ENCODE results near the gene KCTD21. TPM values are rescaled to one million over a fixed set of nuclear protein-coding genes. Genes with fewer than 3 reads are reported as not detected.

KCTD21 gene
- total and polyA plus RNA-seq, 2 donors (not counting 1 experiment from before 2014, with no cell fraction given) = 4.3 to 8.0 TPM

DNA sequence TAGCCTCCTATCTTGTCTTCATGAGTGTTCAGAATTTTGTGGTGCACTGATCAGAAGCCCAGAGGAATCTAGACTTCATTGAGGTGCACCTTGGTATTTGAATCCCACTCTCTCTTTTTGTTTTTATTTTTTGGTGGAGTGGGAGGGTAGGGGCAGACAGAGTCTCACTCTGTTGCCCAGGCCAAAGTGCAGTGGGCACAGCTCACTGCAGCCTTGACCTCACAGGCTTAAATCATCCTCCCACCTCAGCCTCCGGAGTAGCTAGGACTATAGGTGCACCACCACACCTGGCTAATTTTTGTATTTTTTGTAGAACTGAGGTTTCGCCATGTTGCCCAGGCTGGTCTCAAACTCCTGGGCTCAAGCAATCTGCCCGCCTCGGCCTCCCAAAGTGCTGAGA, 38.1 kb downstream of the KCTD21 start:
- TF ChIP-seq CTCF (IDR thresholded peaks at IDR 0.05) (no peak), EZH2 (IDR thresholded peaks at IDR 0.05; ENCODE audit: borderline replicate concordance, insufficient read depth, low read depth, low read length, poor library complexity, severe bottlenecking) (no peak)
- Mint-ChIP-seq H3K4me1 (peaks cover 2% of the 10 kb centered on the region), H3K4me3 (no peak overlapping the region), H3K9me3 (ENCODE audit: insufficient read depth) (no peaks in the 10 kb centered on the region), H3K27ac (no peak overlapping the region), H3K27me3 (no peaks in the 10 kb centered on the region)
- intact Hi-C loops (cut with micrococcal nuclease) = no loop called here
- Histone ChIP-seq H3K36me3 (replicated peaks in 1 of 2; ENCODE audit: control extremely low read depth in 1 of 2, control insufficient read depth in 1 of 2, extremely low read depth in 1 of 2, insufficient read depth in 2 of 2, low read length in 1 of 2) (no peaks in the 10 kb centered on the region), H2AFZ (ENCODE audit: insufficient read depth, low read depth, low read length, poor library complexity, severe bottlenecking) (no peak overlapping the region), H3K79me2 (ENCODE audit: control insufficient read depth, insufficient read depth, low read length) (no peaks in the 10 kb centered on the region), H4K20me1 (ENCODE audit: control insufficient read depth, insufficient read depth, low read length, poor library complexity, severe bottlenecking) (no peaks in the 10 kb centered on the region), H3K4me1 (ENCODE audit: control insufficient read depth in 2 of 2, insufficient read depth in 2 of 2, low read length in 2 of 2) (no peaks in the 10 kb centered on the region), H3K27ac (ENCODE audit: low read length in 2 of 2) (no peak overlapping the region), H3K9me3 (ENCODE audit: control extremely low read depth in 1 of 3, control insufficient read depth in 2 of 3, insufficient read depth in 1 of 3, low read length in 2 of 3) (no peaks in the 10 kb centered on the region), H3K4me3 (ENCODE audit: control extremely low read depth in 1 of 5, extremely low read depth in 1 of 5, insufficient read depth in 1 of 5, low read depth in 2 of 5, low read length in 4 of 5) (no peak overlapping the region), H3K4me2 (replicated peaks; ENCODE audit: low read depth, low read length, poor library complexity, severe bottlenecking) (no peak overlapping the region), H3K9ac (ENCODE audit: low read length) (no peak overlapping the region), H3K27me3 (replicated peaks in 1 of 4; ENCODE audit: control extremely low read depth in 1 of 4, control insufficient read depth in 3 of 4, insufficient read depth in 4 of 4, low read length in 3 of 4) (no peaks in the 10 kb centered on the region)
- ChIA-PET POLR2A (no interaction called here), CTCF (interaction anchor here (1.5 kb wide), 1 partner anchor 414 kb away, joined by 5 read pairs; no protein-coding TSS in a partner anchor)
- 100% methylated on average over 4 of the region's 4 CpGs for WGBS (ENCODE audit: insufficient coverage)
- ATAC-seq (ENCODE audit: low read depth) (no peak), DNase-seq (no peak)

- no peaks in the 10 kb centered on the region for H3K27me3 ChIP-seq (replicated peaks in 1 of 4; ENCODE audit: control extremely low read depth in 1 of 4, control insufficient read depth in 3 of 4, insufficient read depth in 4 of 4, low read length in 3 of 4)
- H3K4me3 ChIP-seq (ENCODE audit: control extremely low read depth in 1 of 5, extremely low read depth in 1 of 5, insufficient read depth in 1 of 5, low read depth in 2 of 5, low read length in 4 of 5) = no peak overlapping the region
- TF ChIP-seq EZH2 (IDR thresholded peaks at IDR 0.05; ENCODE audit: borderline replicate concordance, insufficient read depth, low read depth, low read length, poor library complexity, severe bottlenecking) (no peak), CTCF (IDR thresholded peaks at IDR 0.05) (no peak)
- ChIA-PET POLR2A (interaction anchor here (0.7 kb wide), 1 partner anchor 424 kb away, joined by 4 read pairs; no protein-coding TSS in a partner anchor), CTCF (interaction anchor here (0.6 to 1.5 kb wide), 2 partner anchors 88 to 415 kb away, joined by 3 to 5 read pairs; no protein-coding TSS in a partner anchor)
- H3K4me2 ChIP-seq (replicated peaks; ENCODE audit: low read depth, low read length, poor library complexity, severe bottlenecking) = no peak overlapping the region
- no peak overlapping the region for H3K27ac Mint-ChIP-seq
- H3K27ac ChIP-seq (ENCODE audit: low read length in 2 of 2) = no peak overlapping the region
- ATAC-seq (ENCODE audit: low read depth) (no peak), DNase-seq (no peak)
- H3K36me3 ChIP-seq (replicated peaks in 1 of 2; ENCODE audit: control extremely low read depth in 1 of 2, control insufficient read depth in 1 of 2, extremely low read depth in 1 of 2, insufficient read depth in 2 of 2, low read length in 1 of 2) = no peaks in the 10 kb centered on the region
- H3K4me1 Mint-ChIP-seq = peaks cover 2% of the 10 kb centered on the region
- H3K79me2 ChIP-seq (ENCODE audit: control insufficient read depth, insufficient read depth, low read length) = no peaks in the 10 kb centered on the region
- no CpG with 5 or more reads among the region's 1 CpG for WGBS (ENCODE audit: insufficient coverage)
- H3K27me3 Mint-ChIP-seq = no peaks in the 10 kb centered on the region
- H3K4me3 Mint-ChIP-seq = no peak overlapping the region
- H3K4me1 ChIP-seq (ENCODE audit: control insufficient read depth in 2 of 2, insufficient read depth in 2 of 2, low read length in 2 of 2) = no peaks in the 10 kb centered on the region
- H4K20me1 ChIP-seq (ENCODE audit: control insufficient read depth, insufficient read depth, low read length, poor library complexity, severe bottlenecking) = no peaks in the 10 kb centered on the region
- no peaks in the 10 kb centered on the region for H3K9me3 Mint-ChIP-seq (ENCODE audit: insufficient read depth)
- no peaks in the 10 kb centered on the region for H3K9me3 ChIP-seq (ENCODE audit: control extremely low read depth in 1 of 3, control insufficient read depth in 2 of 3, insufficient read depth in 1 of 3, low read length in 2 of 3)
- H2AFZ ChIP-seq (ENCODE audit: insufficient read depth, low read depth, low read length, poor library complexity, severe bottlenecking) = no peak overlapping the region
- intact Hi-C loops (cut with micrococcal nuclease) = no loop called here
- no peak overlapping the region for H3K9ac ChIP-seq (ENCODE audit: low read length)
These were observed 38.8 kb downstream of the KCTD21 start for GRCh38 chr11:78149646-78150045.
